Lower lobe of right lung (tissue), 2 donors: Measurements from ENCODE around the gene CS. TPM values are rescaled to one million over a fixed set of nuclear protein-coding genes. Genes with fewer than 3 reads are reported as not detected.
"Not testable (repeated sequence)": the region's sequence is repeated elsewhere in the genome, so short reads cannot be mapped to it uniquely, and the experiment has no call there.

Experiments used
- ATAC-seq, 2 donors: fragments of 200-7000 bp; cut with Tn5 transposase; one replicate each; pipeline ENCODE4 v1.9.1; 2020 to 2022; ENCODE audit warnings: mild to moderate bottlenecking in 2 of 2, moderate library complexity in 2 of 2
- DNase-seq: peaks from one replicate; pipeline ENCODE4 v3.0.0-alpha.2; 2020
- H3K27ac ChIP-seq: fragments of 200-600 bp; one replicate; pipeline ENCODE4 v1.8.0; 2022
- H3K27me3 ChIP-seq: fragments of 200-600 bp; one replicate; pipeline ENCODE4 v1.8.0; 2022; ENCODE audit warnings: low read depth
- H3K36me3 ChIP-seq: fragments of 200-600 bp; one replicate; pipeline ENCODE4 v1.8.0; 2022; ENCODE audit warnings: mild to moderate bottlenecking
- H3K4me1 ChIP-seq: fragments of 200-600 bp; one replicate; pipeline ENCODE4 v1.8.0; 2022
- H3K4me3 ChIP-seq: fragments of 200-600 bp; one replicate; pipeline ENCODE4 v1.8.0; 2022; ENCODE audit warnings: mild to moderate bottlenecking
- H3K9me3 ChIP-seq: fragments of 200-600 bp; one replicate; pipeline ENCODE4 v1.8.0; 2022
- intact Hi-C: fragments of 100-400 bp; cut with DNase I; formaldehyde crosslinking; loops from one replicate; pipeline ENCODE4 v1.11.0; 2022
- total RNA-seq: library from RNA; stranded (reverse); fragmentation: NEBNext Ultra II Directional; extraction: Animal tissue kit (Norgen Biotek cat#: 25700); gene quantifications from one replicate; pipeline ENCODE4 v1.2.1, GENCODE V29; 2021
- TF ChIP-seq, protein P1 (sequence below): fragments of 200-600 bp; IDR thresholded peaks from one replicate; pipeline ENCODE4 v1.8.0; 2022; ENCODE audit warnings: antibody characterized with exemption, mild to moderate bottlenecking
- donor health status: DM: no; HTN: yes; CAD: no; lungs with severe emphysema.

Gene CS
- total RNA-seq, 1 donor from 2014 or later, result 175 TPM

DNA sequence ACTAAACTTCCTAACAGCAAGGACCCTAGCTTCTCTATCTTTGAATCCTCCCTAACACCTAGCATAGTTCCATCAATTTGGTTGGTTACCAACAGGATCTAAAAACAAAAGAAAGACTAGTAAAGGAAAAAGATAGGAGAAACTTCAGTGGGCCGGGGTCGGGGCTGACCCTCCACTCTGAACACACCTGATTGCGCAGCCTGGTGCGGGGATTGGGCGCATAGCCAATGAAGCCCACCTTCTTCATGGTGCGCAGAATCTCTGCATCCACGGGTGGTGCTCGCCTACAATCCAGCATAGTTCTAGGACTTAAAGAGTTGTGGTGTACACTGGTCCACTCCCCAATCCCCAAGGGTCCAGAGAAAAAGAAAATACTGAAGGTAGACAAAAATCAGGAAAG is 26.0 kb upstream of the CS start:
- Histone ChIP-seq H3K9me3 (no peaks in the 10 kb centered on the region), H3K27me3 (no peaks in the 10 kb centered on the region), H3K4me1 (no peaks in the 10 kb centered on the region), H3K36me3 (peaks cover 73% of the 10 kb centered on the region), H3K27ac (no peak overlapping the region), H3K4me3 (no peak overlapping the region)
- DNase-seq (no peak), ATAC-seq (no peak)
- intact Hi-C loops, result no loop called here
- TF ChIP-seq, protein P1, sequence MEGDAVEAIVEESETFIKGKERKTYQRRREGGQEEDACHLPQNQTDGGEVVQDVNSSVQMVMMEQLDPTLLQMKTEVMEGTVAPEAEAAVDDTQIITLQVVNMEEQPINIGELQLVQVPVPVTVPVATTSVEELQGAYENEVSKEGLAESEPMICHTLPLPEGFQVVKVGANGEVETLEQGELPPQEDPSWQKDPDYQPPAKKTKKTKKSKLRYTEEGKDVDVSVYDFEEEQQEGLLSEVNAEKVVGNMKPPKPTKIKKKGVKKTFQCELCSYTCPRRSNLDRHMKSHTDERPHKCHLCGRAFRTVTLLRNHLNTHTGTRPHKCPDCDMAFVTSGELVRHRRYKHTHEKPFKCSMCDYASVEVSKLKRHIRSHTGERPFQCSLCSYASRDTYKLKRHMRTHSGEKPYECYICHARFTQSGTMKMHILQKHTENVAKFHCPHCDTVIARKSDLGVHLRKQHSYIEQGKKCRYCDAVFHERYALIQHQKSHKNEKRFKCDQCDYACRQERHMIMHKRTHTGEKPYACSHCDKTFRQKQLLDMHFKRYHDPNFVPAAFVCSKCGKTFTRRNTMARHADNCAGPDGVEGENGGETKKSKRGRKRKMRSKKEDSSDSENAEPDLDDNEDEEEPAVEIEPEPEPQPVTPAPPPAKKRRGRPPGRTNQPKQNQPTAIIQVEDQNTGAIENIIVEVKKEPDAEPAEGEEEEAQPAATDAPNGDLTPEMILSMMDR, result no peak

DNA sequence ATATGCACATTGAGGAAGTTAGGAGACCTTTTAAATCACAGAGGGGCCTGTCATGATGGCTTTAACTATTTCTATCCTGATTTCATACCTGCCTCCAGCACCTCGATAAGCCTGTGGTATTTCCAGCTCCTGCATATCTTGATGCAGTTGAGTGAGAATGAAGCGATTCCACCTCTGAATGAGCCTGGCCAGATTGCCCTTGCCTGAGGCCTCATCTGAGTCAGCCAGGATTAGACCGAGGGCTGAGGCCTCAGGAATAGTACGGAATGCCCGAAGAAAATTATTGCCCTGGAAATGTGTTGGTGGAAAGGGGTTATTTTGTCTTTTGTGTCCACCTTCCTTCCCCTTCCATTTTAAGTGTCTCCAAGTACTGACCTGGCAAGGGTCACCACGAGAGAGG is 24.1 kb upstream of the CS start:
- no peak for DNase-seq

DNA sequence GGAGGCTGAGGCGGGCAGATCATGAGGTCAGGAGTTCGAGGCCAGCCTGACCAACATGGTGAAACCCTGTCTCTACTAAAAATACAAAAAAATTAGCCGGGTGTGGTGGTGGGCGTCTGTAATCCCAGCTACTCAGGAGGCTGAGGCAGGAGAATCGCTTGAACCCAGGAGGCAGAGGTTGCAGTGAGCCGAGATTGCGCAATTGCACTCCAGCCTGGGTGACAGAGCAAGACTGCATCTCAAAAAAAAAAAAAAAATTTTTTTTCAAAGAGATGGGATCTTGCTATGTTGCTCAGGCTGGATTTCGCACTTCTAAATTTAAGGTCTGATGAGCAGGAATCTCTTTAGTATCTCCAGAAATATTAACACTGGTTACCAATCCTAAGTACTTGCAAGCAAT is 21.5 kb upstream of the CS start:
- DNase-seq, H3K9me3 ChIP-seq, H3K4me1 ChIP-seq, H3K4me3 ChIP-seq, H3K27me3 ChIP-seq, intact Hi-C loops, ATAC-seq, H3K27ac ChIP-seq: not testable (repeated sequence)
- peaks cover 86% of the 10 kb centered on the region for H3K36me3 ChIP-seq

More for the DNA sequence above, 24.1 kb upstream of the CS start:
- no peak overlapping the region for H3K4me3 ChIP-seq
- intact Hi-C loops, result no loop called here
- ATAC-seq, result no peak
- peaks cover 92% of the 10 kb centered on the region for H3K36me3 ChIP-seq
- no peak overlapping the region for H3K27ac ChIP-seq
- H3K27me3 ChIP-seq, result no peaks in the 10 kb centered on the region
- H3K4me1 ChIP-seq, result no peaks in the 10 kb centered on the region
- TF ChIP-seq, protein P1, result no peak
- H3K9me3 ChIP-seq, result no peaks in the 10 kb centered on the region

DNA sequence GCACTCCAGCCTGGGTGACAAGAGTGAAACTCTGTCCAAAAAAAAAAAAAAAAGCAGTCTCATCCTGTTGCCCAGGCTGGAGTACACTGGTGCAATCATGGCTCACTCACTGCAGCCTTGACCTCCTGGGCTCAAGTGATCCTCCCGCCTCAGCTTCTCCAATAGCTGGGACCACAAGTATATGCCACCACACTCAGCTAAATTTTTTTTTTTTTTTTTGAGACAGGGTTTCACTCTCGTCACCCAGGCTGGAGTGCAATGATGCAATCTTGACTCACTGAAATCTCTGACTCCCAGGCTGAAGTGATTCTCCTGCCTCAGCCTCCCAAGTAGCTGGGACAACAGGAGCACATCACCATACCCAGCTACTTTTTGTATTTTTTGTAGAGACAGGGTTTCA is 20.9 kb upstream of the CS start:
- Histone ChIP-seq H3K27me3 (no peaks in the 10 kb centered on the region), H3K36me3 (peaks cover 81% of the 10 kb centered on the region), H3K4me3 (no peak overlapping the region), H3K9me3 (no peaks in the 10 kb centered on the region), H3K4me1 (peaks cover 5% of the 10 kb centered on the region), H3K27ac (no peak overlapping the region)
- DNase-seq (no peak), ATAC-seq (no peak)
- intact Hi-C loops, result no loop called here
- TF ChIP-seq, protein P1, result no peak

DNA sequence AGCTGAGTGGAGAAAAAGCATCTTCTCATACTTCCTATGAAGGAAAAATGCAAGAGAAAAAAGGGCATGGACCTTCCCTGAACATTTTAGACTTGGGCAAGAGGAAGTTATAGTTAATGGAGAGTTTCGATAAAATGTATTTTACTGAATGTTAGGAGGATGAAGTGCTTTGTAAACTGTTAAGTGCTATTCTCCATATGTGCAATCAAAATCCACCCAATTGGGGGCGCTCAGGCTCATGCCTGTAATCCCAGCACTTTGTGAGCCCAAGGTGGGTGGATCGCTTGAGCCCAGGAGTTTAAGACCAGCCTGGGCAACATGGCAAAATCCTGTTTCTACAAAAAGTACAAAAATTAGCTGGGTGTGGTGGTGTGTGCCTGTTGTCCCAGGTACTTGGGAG is 17.5 kb upstream of the CS start:
- peaks cover 15% of the 10 kb centered on the region for H3K4me1 ChIP-seq
- no peaks in the 10 kb centered on the region for H3K27me3 ChIP-seq
- H3K4me3 ChIP-seq, result no peak overlapping the region
- no peaks in the 10 kb centered on the region for H3K9me3 ChIP-seq
- peaks cover 63% of the 10 kb centered on the region for H3K36me3 ChIP-seq
- no peak for DNase-seq
- TF ChIP-seq, protein P1, result no peak
- intact Hi-C loops, result no loop called here
- ATAC-seq, result no peak
- H3K27ac ChIP-seq, result no peak overlapping the region

DNA sequence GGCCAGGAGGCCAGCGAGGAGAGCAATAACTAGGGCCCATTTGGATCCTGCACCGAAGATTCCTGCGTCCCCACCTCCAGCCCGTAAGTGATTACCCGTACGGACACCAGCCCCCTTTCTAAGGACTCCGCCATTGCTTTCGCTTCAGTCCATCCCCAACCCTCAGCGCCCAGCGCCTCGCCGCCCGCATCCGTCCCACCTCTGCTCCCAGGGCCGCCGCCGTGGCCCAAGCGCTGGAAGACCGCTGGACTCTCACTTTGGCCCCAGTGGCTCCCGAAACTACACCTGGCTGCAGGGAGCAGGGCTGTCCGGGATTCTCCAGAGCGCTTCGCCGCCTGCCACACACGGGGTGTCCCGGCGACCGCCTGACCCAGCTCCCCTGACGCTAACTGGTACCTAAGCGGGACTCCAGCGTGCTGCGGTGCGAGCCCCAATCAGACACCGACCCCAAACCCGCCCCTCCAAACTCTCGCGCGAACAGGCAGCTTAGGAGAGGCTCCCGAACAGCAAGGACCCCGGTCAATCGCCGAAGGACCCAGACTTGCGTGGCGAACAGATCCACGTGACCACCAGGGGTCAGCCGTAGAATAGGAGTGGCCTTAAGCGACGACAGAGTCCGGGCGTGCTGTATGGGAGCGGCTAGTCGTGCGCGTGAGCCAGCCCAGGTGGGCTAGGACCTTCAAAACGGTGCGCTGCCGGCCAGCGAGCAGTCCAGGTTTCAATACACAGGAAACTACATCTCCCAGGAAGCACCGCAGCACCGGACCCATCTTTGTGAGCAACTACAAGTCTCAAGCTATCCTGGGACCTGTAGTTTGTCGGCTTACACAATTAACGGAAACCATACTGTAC is 15.7 kb upstream of the CS start, which contains the start of gene CNPY2:
Gene CNPY2 (minus strand): TSS at position 367 of the 852 bp plus-strand sequence. CDS start 771 bp downstream, outside the sequence.
- intact Hi-C loops, result no loop called here
- peak; percentile 98 for DNase-seq
- no peaks in the 10 kb centered on the region for H3K9me3 ChIP-seq
- H3K36me3 ChIP-seq, result peaks cover 62% of the 10 kb centered on the region
- peaks cover 15% of the 10 kb centered on the region for H3K4me1 ChIP-seq
- peak within 1 kb of the TSS; percentile 91 for H3K27ac ChIP-seq
- TF ChIP-seq, protein P1, result peak; percentile 22
- H3K27me3 ChIP-seq, result no peaks in the 10 kb centered on the region
- H3K4me3 ChIP-seq, result peak within 1 kb of the TSS; percentile 96
- ATAC-seq, result peak; percentile 97 to 98
